Endothelial cell of umbilical vein (primary cell): Measurements from ENCODE around the gene PIK3R1. TPM values are rescaled to one million over a fixed set of nuclear protein-coding genes. Genes with fewer than 3 reads are reported as not detected.

Experiments used
- BruUV-seq: library from RNA; stranded (reverse); fragments of 400-500 nt; replicated peaks from 2 replicates; lab custom pipeline; 2021; lab: Mats Ljungman, UMichigan
- CTCF ChIA-PET: fragments of 300-600, 350-600 bp; sonication (Branson Sonifier 250); formaldehyde crosslinking; loops from one replicate; lab custom pipeline; 2021; ENCODE audit warnings: antibody characterized with exemption, inconsistent platforms; lab: Charles Lee
- POLR2A ChIA-PET: fragments of 300-600, 350-600 bp; sonication (Branson Sonifier 250); formaldehyde crosslinking; loops from one replicate; lab custom pipeline; 2021; ENCODE audit warnings: antibody characterized with exemption, inconsistent platforms; lab: Charles Lee
- DNase-seq: peaks from one replicate; pipeline ENCODE4 v3.0.0-alpha.2; 2011; ENCODE audit warnings: low read depth, low spot score
- FAIRE-seq: peaks from 2 replicates; lab custom pipeline; 2011; peaks lifted over from hg19 to GRCh38; lab: Jason Lieb, UNC
- H2AFZ ChIP-seq: 2 replicates; pipeline ENCODE4 v1.6.0; 2012; ENCODE audit warnings: low read depth, low read length, control low read depth, inconsistent platforms
- H3K27ac ChIP-seq: 2 replicates; pipeline ENCODE4 v1.5.1; 2011; ENCODE audit warnings: low read depth, mild to moderate bottlenecking, control low read depth, low read length, moderate library complexity; ENCODE audit not compliant: insufficient read depth
- H3K27me3 ChIP-seq, 2 experiments: 2 replicates each; pipeline versions ENCODE4 v1.6.0 to v1.6.1; 2011; ENCODE audit warnings: low read length in 2 of 2, mixed read lengths in 1 of 2; ENCODE audit not compliant: control insufficient read depth in 2 of 2, insufficient read depth in 2 of 2
- H3K36me3 ChIP-seq, 2 experiments: 2 replicates in 1 of 2; 3 replicates in 1 of 2; pipeline ENCODE4 v1.5.1; 2011; ENCODE audit warnings: low read length in 2 of 2, mild to moderate bottlenecking in 1 of 2, moderate library complexity in 1 of 2; ENCODE audit not compliant: control insufficient read depth in 2 of 2, insufficient read depth in 2 of 2; ENCODE audit errors: extremely low read depth in 1 of 2
- H3K4me1 ChIP-seq: 3 replicates; pipeline ENCODE4 v1.5.1; 2011; ENCODE audit warnings: mild to moderate bottlenecking, low read length; ENCODE audit not compliant: control insufficient read depth, insufficient read depth; ENCODE audit errors: extremely low read depth
- H3K4me2 ChIP-seq: 2 replicates; pipeline ENCODE4 v1.6.1; 2011; ENCODE audit warnings: low read length, control low read depth, mixed read lengths; ENCODE audit not compliant: insufficient read depth
- H3K4me3 ChIP-seq, 3 experiments: fragments of 200-600 bp in 1 of 3; sonication (generic), shearing (Covaris generic) in 1 of 3; replicated peaks in 1 of 3; 2 replicates each; pipeline ENCODE4 v1.5.1; 2011 to 2016; ENCODE audit warnings: control low read depth in 3 of 3, low read length in 3 of 3, mild to moderate bottlenecking in 2 of 3, inconsistent platforms in 1 of 3, low read depth in 1 of 3, moderate library complexity in 1 of 3; ENCODE audit not compliant: insufficient read depth in 1 of 3
- H3K79me2 ChIP-seq: 2 replicates; pipeline ENCODE4 v1.6.0; 2012; ENCODE audit warnings: low read length, inconsistent platforms; ENCODE audit not compliant: control insufficient read depth, insufficient read depth
- H3K9ac ChIP-seq: replicated peaks from 2 replicates; pipeline ENCODE3; 2011; ENCODE audit warnings: low read length, control low read depth; ENCODE audit not compliant: insufficient read depth; ENCODE audit errors: extremely low read depth
- H3K9me1 ChIP-seq: replicated peaks from 3 replicates; pipeline ENCODE4 v1.6.0; 2011; ENCODE audit warnings: mild to moderate bottlenecking, low read length; ENCODE audit not compliant: control insufficient read depth, insufficient read depth; ENCODE audit errors: extremely low read depth
- H3K9me3 ChIP-seq: replicated peaks from 2 replicates; pipeline ENCODE4 v1.5.1; 2012; ENCODE audit warnings: low read length, inconsistent platforms; ENCODE audit not compliant: control insufficient read depth, insufficient read depth
- H4K20me1 ChIP-seq: replicated peaks from 2 replicates; pipeline ENCODE3; 2011; ENCODE audit warnings: mild to moderate bottlenecking, low read length; ENCODE audit not compliant: control insufficient read depth, insufficient read depth; ENCODE audit errors: extremely low read depth
- EZH2 ChIP-seq: IDR thresholded peaks from 2 replicates; pipeline ENCODE4 v1.6.1; 2012; ENCODE audit warnings: borderline replicate concordance, low read depth, mild to moderate bottlenecking, moderate library complexity, low read length, inconsistent platforms; ENCODE audit not compliant: severe bottlenecking
- FOS ChIP-seq: IDR thresholded peaks from 2 replicates; pipeline ENCODE4 v1.6.1; 2011; ENCODE audit warnings: mild to moderate bottlenecking, low read length, moderate library complexity, borderline replicate concordance; ENCODE audit not compliant: insufficient read depth
- GATA2 ChIP-seq: IDR thresholded peaks from 2 replicates; pipeline ENCODE4 v1.7.0; 2011; ENCODE audit warnings: low read depth, mild to moderate bottlenecking, moderate library complexity, mixed read lengths, low read length; ENCODE audit not compliant: insufficient read length, insufficient read depth
- JUN ChIP-seq: IDR thresholded peaks from 2 replicates; pipeline ENCODE4 v1.6.1; 2011; ENCODE audit warnings: borderline replicate concordance, low read depth; ENCODE audit not compliant: insufficient read length, insufficient read depth
- MYC ChIP-seq: IDR thresholded peaks from one replicate; pipeline ENCODE4 v1.6.1; 2011; ENCODE audit warnings: mild to moderate bottlenecking, low read depth, low read length
- POLR2A ChIP-seq: IDR thresholded peaks from 2 replicates; pipeline ENCODE4 v1.6.1; 2012; ENCODE audit warnings: low read depth, mild to moderate bottlenecking, control low read depth, low read length
- POLR2AphosphoS5 ChIP-seq: IDR thresholded peaks from 2 replicates; pipeline ENCODE4 v1.6.1; 2012; ENCODE audit warnings: low read depth, mild to moderate bottlenecking, control low read depth, low read length, moderate library complexity; ENCODE audit not compliant: insufficient read depth
- dilution Hi-C: fragments of 300-500 bp; cut with MboI; formaldehyde crosslinking; loops from one replicate; pipeline ENCODE4 v1.15.0; 2019; ENCODE audit warnings: low sequenced_read_pairs; ENCODE audit not compliant: extremely low pct_ligation_motif_present
- intact Hi-C: fragments of 100-400 bp; cut with micrococcal nuclease; formaldehyde crosslinking; loops from one replicate; pipeline ENCODE4 v1.10.0; 2022
- polyA plus RNA-seq, 4 experiments: library from polyadenylated mRNA; depleted of rRNA in 3 of 4; stranded (reverse) in 3 of 4; unstranded in 1 of 4; fragments of >200 nt; gene quantifications; 2 replicates each; pipeline versions ENCODE4 v1.2.1 to v1.2.3, GENCODE V29; 2011 to 2012; ENCODE audit warnings: missing spikeins in 1 of 4
- total RNA-seq: library from RNA; stranded (reverse); gene quantifications from 2 replicates; pipeline ENCODE4 v1.2.3, GENCODE V29; 2021
- TF ChIP-seq, protein P1 (sequence below), 2 donors: IDR thresholded peaks; 1 replicate in 1 of 2; 2 replicates in 1 of 2; pipeline ENCODE4 v1.5.1; 2011; ENCODE audit warnings: low read length in 2 of 2, mild to moderate bottlenecking in 2 of 2, moderate library complexity in 2 of 2, control low read depth in 1 of 2, inconsistent platforms in 1 of 2, low read depth in 1 of 2; ENCODE audit not compliant: insufficient read depth in 1 of 2; ENCODE audit errors: extremely low read depth in 1 of 2
- TF ChIP-seq, protein P2 (sequence below): IDR thresholded peaks from 2 replicates; pipeline ENCODE4 v1.6.1; 2011; ENCODE audit not compliant: insufficient read depth, insufficient read length

PIK3R1 gene
- total and polyA plus RNA-seq, 2 donors (not counting 3 experiments of a cell fraction or from before 2014, with no cell fraction given): 2.8 to 30.0 TPM

DNA sequence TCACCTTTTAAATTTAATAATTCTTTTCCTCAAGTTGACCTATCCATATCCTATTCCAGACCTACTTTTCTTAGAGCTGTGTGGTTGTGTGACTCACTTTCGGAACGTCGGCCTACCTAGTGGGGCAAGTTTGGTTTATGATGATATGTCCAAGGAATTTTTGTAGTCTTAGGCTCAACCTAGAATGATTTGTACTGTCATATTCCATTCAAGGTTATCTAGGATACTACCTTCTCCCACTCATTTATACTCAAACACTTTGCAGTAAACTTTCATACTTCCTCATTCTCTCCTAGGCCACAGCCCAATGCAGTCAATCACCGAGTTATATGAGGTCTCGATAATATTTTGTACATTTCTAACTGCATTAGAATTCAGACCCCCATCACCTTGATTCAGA, 61.9 kb downstream of the PIK3R1 start:
- Histone ChIP-seq H3K4me1 (no peaks in the 10 kb centered on the region), H3K4me2 (no peak overlapping the region), H3K4me3 (no peak overlapping the region), H3K9ac (no peak overlapping the region), H4K20me1 (no peaks in the 10 kb centered on the region), H3K27me3 (no peaks in the 10 kb centered on the region), H3K27ac (no peak overlapping the region), H3K9me3 (no peaks in the 10 kb centered on the region), H3K9me1 (no peaks in the 10 kb centered on the region), H2AFZ (no peak overlapping the region), H3K79me2 (no peaks in the 10 kb centered on the region), H3K36me3 (peaks cover 18 to 27% of the 10 kb centered on the region in 2 experiments)
- no peak for DNase-seq
- ChIA-PET POLR2A (no interaction called here), CTCF (interaction anchor here (1.1 kb wide), 1 partner anchor 9 kb away, joined by 3 read pairs; no protein-coding TSS in a partner anchor)
- BruUV-seq: no TSS peak
- intact Hi-C loops (no loop called here), dilution Hi-C loops (no loop called here)
- no peak for FAIRE-seq
- TF ChIP-seq POLR2AphosphoS5 (no peak), FOS (no peak), POLR2A (no peak), MYC (no peak), EZH2 (no peak), GATA2 (no peak), JUN (no peak)
- TF ChIP-seq, protein P1, sequence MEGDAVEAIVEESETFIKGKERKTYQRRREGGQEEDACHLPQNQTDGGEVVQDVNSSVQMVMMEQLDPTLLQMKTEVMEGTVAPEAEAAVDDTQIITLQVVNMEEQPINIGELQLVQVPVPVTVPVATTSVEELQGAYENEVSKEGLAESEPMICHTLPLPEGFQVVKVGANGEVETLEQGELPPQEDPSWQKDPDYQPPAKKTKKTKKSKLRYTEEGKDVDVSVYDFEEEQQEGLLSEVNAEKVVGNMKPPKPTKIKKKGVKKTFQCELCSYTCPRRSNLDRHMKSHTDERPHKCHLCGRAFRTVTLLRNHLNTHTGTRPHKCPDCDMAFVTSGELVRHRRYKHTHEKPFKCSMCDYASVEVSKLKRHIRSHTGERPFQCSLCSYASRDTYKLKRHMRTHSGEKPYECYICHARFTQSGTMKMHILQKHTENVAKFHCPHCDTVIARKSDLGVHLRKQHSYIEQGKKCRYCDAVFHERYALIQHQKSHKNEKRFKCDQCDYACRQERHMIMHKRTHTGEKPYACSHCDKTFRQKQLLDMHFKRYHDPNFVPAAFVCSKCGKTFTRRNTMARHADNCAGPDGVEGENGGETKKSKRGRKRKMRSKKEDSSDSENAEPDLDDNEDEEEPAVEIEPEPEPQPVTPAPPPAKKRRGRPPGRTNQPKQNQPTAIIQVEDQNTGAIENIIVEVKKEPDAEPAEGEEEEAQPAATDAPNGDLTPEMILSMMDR (IDR thresholded peaks at IDR 0.05; ENCODE audit: extremely low read depth in 1 of 2, insufficient read depth in 1 of 2, low read depth in 1 of 2, low read length in 2 of 2): no peak
- TF ChIP-seq, protein P2, sequence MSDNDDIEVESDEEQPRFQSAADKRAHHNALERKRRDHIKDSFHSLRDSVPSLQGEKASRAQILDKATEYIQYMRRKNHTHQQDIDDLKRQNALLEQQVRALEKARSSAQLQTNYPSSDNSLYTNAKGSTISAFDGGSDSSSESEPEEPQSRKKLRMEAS: no peak
